ENCODE results near the gene TEX53.

Gene TEX53

GRCh38 chr9:114653556-114654159 lies 3.9 kb downstream of the TEX53 start:
- peak; percentile 98 for TF ChIP-seq CTCF (conservative IDR thresholded peaks at IDR 0.05; ENCODE audit: control insufficient read depth, insufficient read depth, low read depth, low read length)
- no peak overlapping the region for H3K4me3 ChIP-seq (ENCODE audit: control insufficient read depth, low read depth, low read length)
- DNase-seq (ENCODE audit: low read depth) = peak; percentile 78

DNA sequence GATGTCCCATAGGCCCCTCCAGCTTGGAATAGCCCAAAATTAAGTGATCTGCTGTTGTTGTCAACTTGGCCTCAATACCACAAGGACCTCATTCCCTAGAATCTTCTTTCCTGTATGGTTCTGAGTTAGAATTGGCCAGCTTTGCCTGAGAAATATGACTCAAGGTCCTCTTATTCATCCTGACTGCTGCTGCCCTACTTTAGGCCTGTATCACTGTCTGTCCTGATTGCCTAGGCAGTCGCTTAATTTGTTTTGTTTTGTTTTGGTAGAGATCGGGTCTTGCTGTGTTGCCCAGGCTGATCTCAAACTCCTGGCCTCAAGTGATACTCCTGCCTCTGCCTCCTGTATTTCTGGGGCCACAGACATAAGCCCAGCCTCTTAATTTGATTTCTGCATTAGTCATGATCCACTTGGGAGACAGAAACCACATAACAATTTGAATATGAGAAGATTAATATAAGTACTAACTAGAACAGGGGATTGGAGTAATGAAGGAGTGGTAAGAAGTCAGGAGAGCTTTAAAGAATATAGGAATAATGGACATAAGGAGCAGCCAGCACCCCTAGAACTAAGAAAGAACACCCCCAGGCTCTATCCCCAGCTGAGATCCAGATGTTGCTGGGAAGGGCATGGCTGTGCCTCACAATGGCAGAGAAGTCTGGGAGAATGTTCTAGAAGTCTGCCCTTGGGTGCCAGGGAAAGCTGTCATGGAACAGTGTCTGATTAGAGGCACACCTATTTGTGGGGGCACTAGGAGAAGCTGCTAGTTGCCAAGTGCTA lies 4.6 kb downstream of the TEX53 start:
- no peak for TF ChIP-seq CTCF (conservative IDR thresholded peaks at IDR 0.05; ENCODE audit: control insufficient read depth, insufficient read depth, low read depth, low read length)
- no peak overlapping the region for H3K4me3 ChIP-seq (ENCODE audit: control insufficient read depth, low read depth, low read length)

GRCh38 chr9:114643896-114644295 lies 13.7 kb downstream of the TEX53 start:
- no peak for TF ChIP-seq CTCF (conservative IDR thresholded peaks at IDR 0.05; ENCODE audit: control insufficient read depth, insufficient read depth, low read depth, low read length)
- no peak for DNase-seq (ENCODE audit: low read depth)
- no peak overlapping the region for H3K4me3 ChIP-seq (ENCODE audit: control insufficient read depth, low read depth, low read length)

More for the DNA sequence above, 4.6 kb downstream of the TEX53 start:
- DNase-seq (ENCODE audit: low read depth) = peak; percentile 64

DNA sequence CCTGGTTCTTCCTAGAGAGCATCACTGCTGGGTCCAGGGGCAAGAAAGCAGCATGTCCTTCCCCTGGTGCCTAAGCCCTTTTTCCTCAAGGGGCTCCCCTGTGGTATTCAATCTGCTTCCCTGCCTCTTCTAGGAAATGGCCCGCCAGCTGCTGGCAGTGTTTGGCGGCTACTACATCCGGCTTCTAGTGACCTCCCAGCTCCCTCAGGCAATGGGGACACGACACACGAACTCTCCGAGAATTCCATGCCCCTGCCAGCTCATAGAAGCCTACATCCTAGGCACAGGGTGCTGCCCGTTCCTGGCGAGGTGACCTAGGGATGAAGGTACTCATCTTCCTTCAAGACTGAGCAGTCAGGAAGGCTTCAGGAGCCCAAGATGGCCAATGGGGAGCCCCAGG lies 14.6 kb downstream of the TEX53 start:
- no peak for TF ChIP-seq CTCF (conservative IDR thresholded peaks at IDR 0.05; ENCODE audit: control insufficient read depth, insufficient read depth, low read depth, low read length)
- no peak overlapping the region for H3K4me3 ChIP-seq (ENCODE audit: control insufficient read depth, low read depth, low read length)
- no peak for DNase-seq (ENCODE audit: low read depth)

GRCh38 chr9:114641967-114642366 lies 15.6 kb downstream of the TEX53 start:
- TF ChIP-seq CTCF (conservative IDR thresholded peaks at IDR 0.05; ENCODE audit: control insufficient read depth, insufficient read depth, low read depth, low read length) = no peak
- DNase-seq (ENCODE audit: low read depth) = no peak
- no peak overlapping the region for H3K4me3 ChIP-seq (ENCODE audit: control insufficient read depth, low read depth, low read length)

DNA sequence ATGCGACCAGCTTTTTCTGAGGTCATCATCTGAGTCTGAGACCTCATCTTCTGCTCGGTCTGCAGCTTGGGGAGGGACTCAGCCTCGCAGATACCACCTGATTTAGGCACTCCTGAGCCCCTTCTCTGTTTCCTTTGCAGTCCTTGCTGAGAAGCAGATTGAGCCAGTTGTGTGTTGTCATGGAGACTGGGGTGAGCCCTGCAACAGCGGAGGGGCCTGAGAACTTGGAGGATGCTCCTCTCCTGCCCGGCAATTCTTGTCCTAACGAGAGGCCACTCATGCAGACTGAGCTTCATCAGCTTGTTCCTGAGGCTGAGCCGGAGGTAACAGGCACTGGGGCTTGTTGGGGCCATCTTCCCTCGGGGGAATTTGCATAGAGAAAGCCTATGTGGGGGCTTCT lies 19.2 kb downstream of the TEX53 start:
- H3K4me3 ChIP-seq (ENCODE audit: control insufficient read depth, low read depth, low read length) = no peak overlapping the region
- no peak for DNase-seq (ENCODE audit: low read depth)
- no peak for TF ChIP-seq CTCF (conservative IDR thresholded peaks at IDR 0.05; ENCODE audit: control insufficient read depth, insufficient read depth, low read depth, low read length)
